ENCODE results near the gene STXBP5.

Gene STXBP5

DNA sequence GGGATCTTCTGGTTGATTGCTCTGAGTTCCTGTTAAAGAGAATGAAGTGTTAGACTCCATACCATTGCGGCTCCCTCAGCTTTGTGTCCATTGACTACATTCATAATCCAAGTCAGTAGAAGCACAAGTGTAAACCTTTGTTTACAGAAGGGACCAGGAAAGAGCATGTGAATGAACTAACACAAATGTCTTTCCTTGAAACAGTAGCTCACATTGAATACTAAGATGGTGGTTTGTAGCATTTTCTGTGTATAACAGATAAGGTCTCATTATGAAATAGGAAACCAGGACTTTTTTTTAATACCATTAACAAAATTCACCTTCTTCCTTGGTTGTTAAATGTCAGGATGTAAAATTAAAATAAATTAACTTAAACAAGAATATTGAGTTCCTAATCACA lies 8.4 kb downstream of the STXBP5 start:
- Histone ChIP-seq H3K4me3 (ENCODE audit: extremely low read depth, insufficient read depth, low read length, poor library complexity, severe bottlenecking) (no peak overlapping the region), H3K4me1 (ENCODE audit: control insufficient read depth, insufficient read depth, low read length, poor library complexity, severe bottlenecking) (no peaks in the 10 kb centered on the region), H3K9me3 (ENCODE audit: control insufficient read depth, low read length) (no peaks in the 10 kb centered on the region), H3K36me3 (ENCODE audit: control insufficient read depth, insufficient read depth, low read length) (peaks cover 16% of the 10 kb centered on the region), H3K27ac (ENCODE audit: low read depth, low read length, severe bottlenecking) (no peak overlapping the region)
- no CpG with 5 or more reads among the region's 1 CpG for WGBS, 2 experiments (ENCODE audit: insufficient coverage in 2 of 2)

GRCh38 chr6:147213772-147214171 lies 9.6 kb downstream of the STXBP5 start:
- Histone ChIP-seq H3K9me3 (ENCODE audit: control insufficient read depth, low read length) (no peaks in the 10 kb centered on the region), H3K36me3 (ENCODE audit: control insufficient read depth, insufficient read depth, low read length) (peaks cover 19% of the 10 kb centered on the region), H3K4me3 (ENCODE audit: extremely low read depth, insufficient read depth, low read length, poor library complexity, severe bottlenecking) (no peak overlapping the region), H3K27ac (ENCODE audit: low read depth, low read length, severe bottlenecking) (no peak overlapping the region), H3K4me1 (ENCODE audit: control insufficient read depth, insufficient read depth, low read length, poor library complexity, severe bottlenecking) (no peaks in the 10 kb centered on the region)
- WGBS, 2 experiments (ENCODE audit: insufficient coverage in 2 of 2): no CpG with 5 or more reads among the region's 1 CpG

- H3K27ac ChIP-seq (ENCODE audit: low read depth, low read length, severe bottlenecking): no peak overlapping the region
These were observed 10.3 kb downstream of the STXBP5 start for GRCh38 chr6:147214248-147215227.

GRCh38 chr6:147216915-147217314 lies 12.7 kb downstream of the STXBP5 start:
- 70 to 83% methylated on average over 1 to 2 of the region's 3 CpGs for WGBS, 2 experiments (ENCODE audit: insufficient coverage in 2 of 2)
- peaks cover 14% of the 10 kb centered on the region for H3K36me3 ChIP-seq (ENCODE audit: control insufficient read depth, insufficient read depth, low read length)

More at GRCh38 chr6:147214248-147215227, 10.3 kb downstream of the STXBP5 start:
- Histone ChIP-seq H3K36me3 (ENCODE audit: control insufficient read depth, insufficient read depth, low read length) (peaks cover 20% of the 10 kb centered on the region), H3K4me3 (ENCODE audit: extremely low read depth, insufficient read depth, low read length, poor library complexity, severe bottlenecking) (no peak overlapping the region), H3K9me3 (ENCODE audit: control insufficient read depth, low read length) (no peaks in the 10 kb centered on the region), H3K4me1 (ENCODE audit: control insufficient read depth, insufficient read depth, low read length, poor library complexity, severe bottlenecking) (no peaks in the 10 kb centered on the region)
- 100% methylated on average over 2 of the region's 6 CpGs; no CpG with 5 or more reads in 1 of the 2 experiments for WGBS, 2 experiments (ENCODE audit: insufficient coverage in 2 of 2)

DNA sequence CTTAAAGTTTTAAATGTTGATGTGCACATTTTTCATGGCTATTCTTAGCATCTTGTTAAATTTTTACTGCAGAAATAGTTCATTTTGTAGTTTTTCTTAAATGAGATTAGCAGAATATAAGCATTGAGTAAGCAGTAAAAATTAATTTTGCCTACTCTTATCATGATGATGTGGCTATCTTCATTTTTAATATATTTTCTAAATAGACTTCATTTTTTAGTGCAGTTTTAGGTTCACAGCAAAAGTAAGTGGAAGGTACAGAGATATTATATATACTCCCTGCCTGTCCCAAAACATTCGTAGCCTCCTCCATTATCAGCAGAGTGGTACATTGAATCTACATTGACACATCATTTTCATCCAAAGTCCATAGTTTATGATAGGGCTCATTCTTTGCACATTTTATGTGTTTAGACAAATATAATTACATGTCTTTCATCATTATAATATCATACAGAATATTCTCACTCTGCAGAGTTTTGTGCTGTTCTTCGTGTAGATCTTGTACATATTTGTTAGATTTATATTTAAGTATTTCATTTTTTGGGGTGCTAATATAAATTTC lies 13.7 kb downstream of the STXBP5 start:
- no peak overlapping the region for H3K27ac ChIP-seq (ENCODE audit: low read depth, low read length, severe bottlenecking)
- H3K9me3 ChIP-seq (ENCODE audit: control insufficient read depth, low read length): no peaks in the 10 kb centered on the region
- no CpG with 5 or more reads among the region's 2 CpGs for WGBS, 2 experiments (ENCODE audit: insufficient coverage in 2 of 2)
- H3K4me3 ChIP-seq (ENCODE audit: extremely low read depth, insufficient read depth, low read length, poor library complexity, severe bottlenecking): no peak overlapping the region
- H3K4me1 ChIP-seq (ENCODE audit: control insufficient read depth, insufficient read depth, low read length, poor library complexity, severe bottlenecking): no peaks in the 10 kb centered on the region
- H3K36me3 ChIP-seq (ENCODE audit: control insufficient read depth, insufficient read depth, low read length): peaks cover 14% of the 10 kb centered on the region

More at GRCh38 chr6:147216915-147217314, 12.7 kb downstream of the STXBP5 start:
- no peak overlapping the region for H3K4me3 ChIP-seq (ENCODE audit: extremely low read depth, insufficient read depth, low read length, poor library complexity, severe bottlenecking)
- no peaks in the 10 kb centered on the region for H3K9me3 ChIP-seq (ENCODE audit: control insufficient read depth, low read length)
- H3K4me1 ChIP-seq (ENCODE audit: control insufficient read depth, insufficient read depth, low read length, poor library complexity, severe bottlenecking): no peaks in the 10 kb centered on the region
- no peak overlapping the region for H3K27ac ChIP-seq (ENCODE audit: low read depth, low read length, severe bottlenecking)

- Histone ChIP-seq H3K4me1 (ENCODE audit: control insufficient read depth, insufficient read depth, low read length, poor library complexity, severe bottlenecking) (no peaks in the 10 kb centered on the region), H3K4me3 (ENCODE audit: extremely low read depth, insufficient read depth, low read length, poor library complexity, severe bottlenecking) (no peak overlapping the region), H3K27ac (ENCODE audit: low read depth, low read length, severe bottlenecking) (no peak overlapping the region), H3K9me3 (ENCODE audit: control insufficient read depth, low read length) (no peaks in the 10 kb centered on the region), H3K36me3 (ENCODE audit: control insufficient read depth, insufficient read depth, low read length) (peaks cover 11% of the 10 kb centered on the region)
- WGBS, 2 experiments (ENCODE audit: insufficient coverage in 2 of 2): 92 to 100% methylated on average over 2 of the region's 3 CpGs
These were observed 14.6 kb downstream of the STXBP5 start for GRCh38 chr6:147218797-147219196.

DNA sequence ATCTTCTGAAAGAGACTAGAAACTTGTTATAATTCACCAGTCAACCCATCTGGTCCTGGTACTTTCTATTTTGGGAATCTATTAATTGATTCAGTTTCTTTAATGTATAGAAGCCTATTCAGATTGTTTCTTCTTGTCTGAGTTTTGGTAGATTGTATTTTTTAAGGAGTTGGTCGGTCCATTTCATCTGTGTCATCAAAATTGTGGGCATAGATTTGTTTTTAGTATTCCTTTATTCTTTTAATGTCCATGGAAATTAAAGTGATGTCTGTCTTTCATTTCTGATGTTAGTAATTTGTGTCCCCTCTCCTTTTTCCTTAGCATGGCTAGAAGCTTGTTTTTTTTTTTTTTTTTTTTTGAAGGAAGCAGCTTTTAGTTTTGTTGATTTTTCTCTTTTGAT lies 15.2 kb downstream of the STXBP5 start:
- Histone ChIP-seq H3K36me3 (ENCODE audit: control insufficient read depth, insufficient read depth, low read length) (peaks cover 11% of the 10 kb centered on the region), H3K27ac (ENCODE audit: low read depth, low read length, severe bottlenecking) (no peak overlapping the region), H3K4me3 (ENCODE audit: extremely low read depth, insufficient read depth, low read length, poor library complexity, severe bottlenecking) (no peak overlapping the region), H3K4me1 (ENCODE audit: control insufficient read depth, insufficient read depth, low read length, poor library complexity, severe bottlenecking) (no peaks in the 10 kb centered on the region), H3K9me3 (ENCODE audit: control insufficient read depth, low read length) (no peaks in the 10 kb centered on the region)
- WGBS, 2 experiments (ENCODE audit: insufficient coverage in 2 of 2): no CpG with 5 or more reads among the region's 1 CpG

DNA sequence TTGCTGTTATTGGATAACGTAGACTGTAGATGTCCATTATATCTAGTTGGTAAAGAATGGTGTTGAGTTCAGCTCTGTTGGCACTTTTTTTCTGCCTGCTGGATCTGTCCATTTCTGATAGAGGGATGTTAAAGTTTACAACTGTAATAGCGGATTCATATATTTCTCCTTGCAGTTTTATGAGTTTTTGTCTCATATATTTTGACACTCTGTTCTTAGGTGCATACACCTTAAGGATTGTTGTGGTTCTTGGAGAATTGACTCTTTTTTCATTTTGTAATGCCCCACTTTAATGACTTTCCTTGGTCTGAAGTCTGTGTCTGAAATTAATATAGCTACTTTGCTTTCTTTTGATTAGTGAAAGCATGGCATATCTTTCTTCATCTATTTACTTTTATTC lies 16.1 kb downstream of the STXBP5 start:
- no peaks in the 10 kb centered on the region for H3K4me1 ChIP-seq (ENCODE audit: control insufficient read depth, insufficient read depth, low read length, poor library complexity, severe bottlenecking)
- H3K9me3 ChIP-seq (ENCODE audit: control insufficient read depth, low read length): no peaks in the 10 kb centered on the region
- H3K4me3 ChIP-seq (ENCODE audit: extremely low read depth, insufficient read depth, low read length, poor library complexity, severe bottlenecking): no peak overlapping the region
- H3K36me3 ChIP-seq (ENCODE audit: control insufficient read depth, insufficient read depth, low read length): peaks cover 4% of the 10 kb centered on the region
- 67 to 75% methylated on average over 1 of the region's 2 CpGs for WGBS, 2 experiments (ENCODE audit: insufficient coverage in 2 of 2)
- no peak overlapping the region for H3K27ac ChIP-seq (ENCODE audit: low read depth, low read length, severe bottlenecking)

GRCh38 chr6:147221739-147222138 lies 17.5 kb downstream of the STXBP5 start:
- H3K9me3 ChIP-seq (ENCODE audit: control insufficient read depth, low read length): no peaks in the 10 kb centered on the region
- no peak overlapping the region for H3K4me3 ChIP-seq (ENCODE audit: extremely low read depth, insufficient read depth, low read length, poor library complexity, severe bottlenecking)
- WGBS, 2 experiments (ENCODE audit: insufficient coverage in 2 of 2): 86% methylated on average over 1 of the region's 4 CpGs; no CpG with 5 or more reads in 1 of the 2 experiments
- H3K36me3 ChIP-seq (ENCODE audit: control insufficient read depth, insufficient read depth, low read length): peaks cover 11% of the 10 kb centered on the region
- no peaks in the 10 kb centered on the region for H3K4me1 ChIP-seq (ENCODE audit: control insufficient read depth, insufficient read depth, low read length, poor library complexity, severe bottlenecking)
- H3K27ac ChIP-seq (ENCODE audit: low read depth, low read length, severe bottlenecking): peak overlapping the region; percentile 23

GRCh38 chr6:147222160-147222838 lies 18.1 kb downstream of the STXBP5 start:
- Histone ChIP-seq H3K36me3 (ENCODE audit: control insufficient read depth, insufficient read depth, low read length) (peaks cover 11% of the 10 kb centered on the region), H3K9me3 (ENCODE audit: control insufficient read depth, low read length) (no peaks in the 10 kb centered on the region), H3K4me3 (ENCODE audit: extremely low read depth, insufficient read depth, low read length, poor library complexity, severe bottlenecking) (no peak overlapping the region), H3K27ac (ENCODE audit: low read depth, low read length, severe bottlenecking) (no peak overlapping the region), H3K4me1 (ENCODE audit: control insufficient read depth, insufficient read depth, low read length, poor library complexity, severe bottlenecking) (no peaks in the 10 kb centered on the region)
- WGBS, 2 experiments (ENCODE audit: insufficient coverage in 2 of 2): 89 to 100% methylated on average over 1 of the region's 4 CpGs

Measured in mesodermal cell (in vitro differentiated cells).